GM19193 (cell line): ENCODE results near the gene SNPH.

Experiments
- POLR2A ChIP-seq: IDR thresholded peaks from 4 replicates; pipeline ENCODE4 v1.6.1; 2011; ENCODE audit not compliant: insufficient read depth, insufficient read length; ENCODE audit errors: extremely low read depth

Gene SNPH

DNA sequence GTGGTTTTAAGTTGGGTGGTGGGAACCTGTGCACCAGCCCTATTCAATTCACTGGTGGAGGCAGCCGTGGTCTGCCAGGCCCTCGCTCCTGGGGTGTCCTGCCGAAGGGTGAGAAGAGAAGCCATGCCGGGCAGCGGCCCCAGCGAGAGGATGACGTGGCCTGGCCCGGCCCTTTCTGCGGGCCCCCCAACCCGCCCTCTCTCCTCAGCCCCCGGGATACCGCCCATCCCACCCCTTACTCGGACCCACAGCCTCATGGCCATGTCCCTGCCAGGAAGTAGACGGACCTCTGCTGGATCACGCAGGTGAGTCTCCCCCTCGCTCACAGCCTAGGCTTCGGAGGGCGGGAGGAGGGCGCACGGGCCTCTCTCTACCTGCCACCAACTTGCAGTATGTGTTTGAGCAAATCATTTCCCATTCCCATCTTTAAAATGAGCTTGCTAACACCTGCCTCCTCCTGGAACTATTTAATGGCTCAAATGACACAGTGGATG lies 30.1 kb downstream of the SNPH start:
- no peak for TF ChIP-seq POLR2A

DNA sequence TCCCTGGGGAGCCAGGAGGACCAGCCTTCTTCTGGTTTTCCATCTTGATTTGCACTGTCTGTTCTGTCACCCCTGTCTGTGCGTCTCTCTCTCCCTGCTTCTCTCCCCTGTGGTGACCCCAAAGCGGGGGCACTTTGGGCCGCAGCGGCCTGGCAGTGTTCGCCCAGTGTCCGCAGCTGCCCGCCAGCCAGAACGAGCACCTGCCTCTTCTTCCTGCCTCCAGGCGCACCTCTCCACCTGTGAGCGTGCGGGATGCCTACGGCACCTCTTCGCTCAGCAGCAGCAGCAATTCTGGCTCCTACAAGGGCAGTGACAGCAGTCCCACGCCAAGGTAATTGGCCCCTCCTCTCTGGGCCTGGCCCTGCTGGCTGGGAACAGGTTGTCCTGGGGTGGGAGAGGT lies 30.8 kb downstream of the SNPH start:
- TF ChIP-seq POLR2A = no peak

DNA sequence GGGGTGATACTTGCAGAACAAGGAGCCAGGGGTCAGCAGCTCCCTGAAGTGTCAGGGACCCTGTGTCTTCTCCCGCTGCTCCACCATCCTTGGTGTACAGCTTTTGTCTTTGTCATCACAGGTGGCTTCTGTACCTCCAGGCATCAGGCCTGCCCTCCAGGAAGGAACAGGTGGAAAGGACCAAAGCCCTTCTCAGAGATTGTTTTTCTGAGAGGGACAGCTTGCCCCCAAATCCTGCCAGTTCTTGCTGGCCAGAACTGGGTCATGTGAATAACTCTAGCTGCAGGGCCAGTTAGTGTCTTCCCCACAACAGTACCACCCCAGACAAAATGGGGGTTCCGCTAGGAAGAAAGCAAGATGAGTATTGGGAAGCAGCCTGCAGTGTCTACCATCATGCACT lies 31.4 kb downstream of the SNPH start:
- no peak for TF ChIP-seq POLR2A

DNA sequence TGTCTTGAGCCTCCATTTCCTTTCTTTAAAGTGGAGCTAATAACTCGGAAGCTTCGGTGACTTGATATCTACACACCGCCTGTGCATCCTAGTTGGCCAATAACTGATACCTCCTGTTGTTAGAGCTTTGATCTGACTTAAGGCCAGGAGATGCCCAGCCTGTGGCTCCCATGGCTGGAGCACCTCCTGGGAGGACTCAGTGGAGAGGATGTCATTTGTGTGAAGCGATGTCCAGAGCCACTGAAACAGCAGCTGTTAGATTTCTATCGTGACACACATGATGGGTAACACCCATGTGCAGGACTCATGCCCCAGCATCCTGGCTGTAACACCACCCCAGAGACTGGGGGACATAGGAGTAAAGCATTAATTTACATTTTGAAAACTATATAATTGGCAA lies 32.1 kb downstream of the SNPH start:
- no peak for TF ChIP-seq POLR2A

DNA sequence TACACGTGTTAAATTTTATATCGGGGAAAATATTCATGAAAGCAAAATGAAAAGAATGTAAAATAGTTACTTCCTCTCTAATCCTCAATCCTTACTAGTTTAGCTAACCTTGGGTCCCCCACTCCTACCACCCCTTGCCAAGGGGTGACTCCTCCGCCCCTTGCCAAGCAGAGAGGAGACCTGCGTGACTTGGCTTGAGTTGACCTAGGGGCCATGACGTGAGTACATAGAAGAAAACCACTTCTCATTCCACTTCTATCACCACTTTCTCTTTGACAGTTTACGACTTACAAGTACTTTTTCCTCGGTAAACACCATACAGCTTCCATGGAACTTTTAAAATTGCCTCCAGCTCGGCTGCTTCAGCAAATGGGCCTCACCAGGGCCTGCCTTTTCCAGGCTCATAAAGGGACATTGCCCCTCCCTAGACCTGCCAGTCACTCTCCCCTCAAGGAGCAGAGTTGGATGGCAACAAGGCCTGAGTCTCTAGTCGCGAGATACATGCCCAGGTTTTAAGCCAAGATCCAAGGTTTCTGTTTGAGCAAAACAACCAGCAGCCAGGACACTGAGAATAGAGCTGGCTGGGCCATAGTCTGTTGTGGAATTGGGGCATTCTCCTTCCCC lies 32.9 kb downstream of the SNPH start:
- no peak for TF ChIP-seq POLR2A

DNA sequence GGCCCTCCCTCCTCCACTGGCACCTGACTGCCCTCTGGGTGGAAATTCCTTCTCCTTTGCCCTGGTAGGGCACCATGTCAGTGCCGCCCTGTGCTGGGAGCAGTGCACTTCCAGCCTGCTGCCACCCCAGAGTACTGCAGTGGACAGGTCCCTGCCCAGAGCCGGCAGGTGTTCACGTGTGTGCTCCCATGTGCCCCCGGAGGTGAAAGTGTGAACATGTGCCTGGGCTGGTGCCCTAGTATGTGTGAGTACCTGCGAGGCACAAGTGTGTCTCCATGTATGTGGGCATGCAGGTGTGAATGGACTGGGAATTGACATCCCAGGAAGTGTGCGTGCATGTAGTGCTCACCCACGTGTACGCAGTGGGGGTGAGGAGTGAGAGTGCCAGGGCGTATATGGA lies 33.4 kb downstream of the SNPH start:
- TF ChIP-seq POLR2A = no peak

DNA sequence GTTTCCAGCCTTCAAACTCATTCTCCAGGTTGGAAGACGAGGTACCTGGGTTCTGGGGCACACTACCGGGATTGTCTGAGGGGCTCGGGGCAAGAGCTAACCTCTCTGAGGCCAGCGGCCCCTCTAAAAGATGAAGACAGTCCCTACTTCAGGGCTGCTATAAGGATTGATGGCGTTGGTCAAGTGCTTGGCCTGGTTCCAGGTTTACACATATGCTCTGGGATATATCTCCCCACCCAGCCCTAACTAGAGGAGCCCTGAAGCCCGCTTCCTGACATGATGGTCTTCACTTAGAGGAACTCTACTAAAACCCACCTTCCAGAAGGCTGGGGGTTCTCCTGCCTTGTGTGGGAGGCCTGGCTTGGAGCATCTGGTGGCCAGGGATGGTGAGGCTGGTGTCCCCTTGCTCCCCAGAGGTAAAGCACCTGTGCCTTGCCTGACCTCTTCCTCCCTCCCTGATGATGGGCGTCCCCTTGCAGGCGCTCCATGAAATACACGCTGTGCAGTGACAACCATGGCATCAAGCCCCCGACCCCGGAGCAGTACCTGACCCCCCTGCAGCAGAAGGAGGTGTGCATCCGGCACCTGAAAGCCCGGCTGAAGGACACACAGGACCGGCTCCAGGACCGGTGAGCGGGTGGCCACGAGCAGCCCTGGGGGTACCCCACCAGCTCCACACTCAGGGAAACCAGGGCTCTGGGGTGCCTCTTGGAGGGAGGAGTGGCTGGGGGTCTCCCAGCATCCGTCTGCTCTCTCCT lies 34.2 kb downstream of the SNPH start:
- TF ChIP-seq POLR2A = no peak

DNA sequence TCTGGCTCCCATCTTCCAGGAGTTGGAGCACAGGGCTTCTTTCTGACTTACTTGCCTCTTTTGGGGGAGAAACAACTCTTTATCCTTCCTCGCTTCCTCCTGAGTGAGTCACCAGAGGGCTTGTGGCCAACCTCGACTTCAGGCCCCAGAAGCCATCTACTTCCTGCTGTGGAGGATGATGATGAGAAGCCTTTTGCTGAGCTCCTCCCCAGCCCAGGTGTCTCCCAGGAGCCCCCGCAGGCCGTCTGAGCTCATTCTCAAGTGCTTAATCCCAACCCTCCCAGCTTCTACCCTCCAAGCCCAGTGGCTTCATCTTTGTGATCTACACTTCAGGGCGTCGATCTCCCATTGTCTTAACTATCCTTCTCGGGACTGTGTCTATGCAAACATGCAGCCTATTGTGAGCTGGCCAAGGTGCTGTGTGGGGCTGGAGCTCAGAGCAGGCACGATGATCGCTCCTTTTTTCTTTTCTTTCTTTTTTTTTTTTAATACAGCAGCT lies 35.0 kb downstream of the SNPH start:
- no peak for TF ChIP-seq POLR2A

DNA sequence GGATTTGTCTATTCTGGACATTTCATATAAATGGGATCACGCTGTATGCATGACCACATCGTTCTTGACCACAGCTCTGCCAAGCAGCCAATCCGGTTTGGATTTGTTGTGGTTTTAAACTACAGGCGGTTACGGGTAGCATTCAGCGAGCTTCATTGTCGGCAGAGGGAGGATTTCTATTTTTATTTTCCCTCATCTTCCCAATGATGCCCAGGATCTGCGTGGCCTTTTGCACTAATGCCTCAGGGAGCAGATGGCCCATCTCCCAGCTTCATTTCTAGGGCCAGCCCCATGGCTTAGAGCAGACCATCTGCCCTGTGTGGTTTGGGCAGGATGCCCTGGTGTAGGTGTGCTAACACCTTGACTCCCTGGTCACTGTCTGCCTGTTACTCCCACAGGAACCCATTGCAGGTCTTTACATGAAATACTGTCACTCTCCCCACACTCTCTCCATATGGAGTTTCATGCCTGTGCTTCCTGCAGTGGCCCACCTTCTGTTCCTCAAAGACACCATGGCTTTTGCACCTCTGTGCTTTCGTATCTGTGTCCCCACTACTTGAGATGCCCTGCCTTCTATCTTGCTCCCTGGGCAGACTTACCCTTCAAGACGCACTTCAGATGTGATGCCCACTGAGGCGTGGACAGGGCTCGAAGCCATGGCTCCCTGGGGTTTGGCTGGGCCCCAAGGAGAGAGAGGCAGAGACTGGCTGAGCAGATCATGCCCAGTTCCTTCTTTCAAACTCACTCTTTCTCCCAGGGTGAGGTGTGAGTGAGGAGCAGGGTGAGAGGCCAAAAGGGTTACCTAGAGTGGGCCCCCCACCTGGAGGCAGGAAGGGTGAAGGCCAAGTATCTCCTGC lies 36.8 kb downstream of the SNPH start:
- no peak for TF ChIP-seq POLR2A

DNA sequence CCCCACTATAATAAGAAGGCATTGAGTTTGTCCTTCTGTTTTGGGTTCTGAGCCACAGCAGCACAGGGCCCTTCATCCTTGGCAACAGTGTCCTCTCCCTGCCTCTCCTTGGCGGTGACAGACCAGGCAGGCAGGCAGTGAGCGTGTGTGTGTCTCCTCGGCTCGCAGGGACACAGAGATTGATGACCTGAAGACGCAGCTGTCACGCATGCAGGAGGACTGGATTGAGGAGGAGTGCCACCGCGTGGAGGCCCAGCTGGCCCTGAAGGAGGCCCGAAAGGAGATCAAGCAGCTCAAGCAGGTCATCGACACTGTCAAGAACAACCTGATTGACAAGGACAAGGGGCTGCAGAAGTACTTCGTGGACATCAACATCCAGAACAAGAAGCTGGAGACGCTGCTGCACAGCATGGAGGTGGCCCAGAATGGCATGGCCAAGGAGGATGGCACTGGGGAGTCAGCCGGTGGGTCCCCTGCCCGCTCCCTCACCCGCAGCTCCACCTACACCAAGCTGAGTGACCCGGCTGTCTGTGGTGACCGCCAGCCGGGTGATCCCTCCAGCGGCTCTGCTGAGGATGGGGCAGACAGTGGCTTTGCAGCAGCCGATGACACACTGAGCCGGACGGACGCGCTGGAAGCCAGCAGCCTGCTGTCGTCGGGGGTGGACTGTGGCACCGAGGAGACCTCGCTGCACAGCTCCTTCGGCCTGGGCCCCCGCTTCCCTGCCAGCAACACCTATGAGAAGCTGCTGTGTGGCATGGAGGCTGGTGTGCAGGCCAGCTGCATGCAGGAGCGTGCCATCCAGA lies 38.8 kb downstream of the SNPH start:
- TF ChIP-seq POLR2A = no peak

DNA sequence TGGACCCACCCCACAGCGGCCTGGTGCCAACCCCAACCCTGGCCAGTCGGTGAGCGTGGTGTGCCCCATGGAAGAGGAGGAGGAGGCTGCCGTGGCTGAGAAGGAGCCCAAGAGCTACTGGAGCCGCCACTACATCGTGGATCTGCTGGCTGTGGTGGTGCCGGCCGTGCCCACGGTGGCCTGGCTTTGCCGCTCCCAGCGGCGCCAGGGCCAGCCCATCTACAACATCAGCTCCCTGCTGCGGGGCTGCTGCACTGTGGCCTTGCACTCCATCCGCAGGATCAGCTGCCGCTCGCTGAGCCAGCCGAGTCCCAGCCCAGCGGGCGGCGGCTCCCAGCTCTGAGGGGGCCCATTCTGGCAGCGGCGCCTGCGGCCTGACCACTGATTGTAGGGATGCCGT lies 39.6 kb downstream of the SNPH start:
- TF ChIP-seq POLR2A = no peak

DNA sequence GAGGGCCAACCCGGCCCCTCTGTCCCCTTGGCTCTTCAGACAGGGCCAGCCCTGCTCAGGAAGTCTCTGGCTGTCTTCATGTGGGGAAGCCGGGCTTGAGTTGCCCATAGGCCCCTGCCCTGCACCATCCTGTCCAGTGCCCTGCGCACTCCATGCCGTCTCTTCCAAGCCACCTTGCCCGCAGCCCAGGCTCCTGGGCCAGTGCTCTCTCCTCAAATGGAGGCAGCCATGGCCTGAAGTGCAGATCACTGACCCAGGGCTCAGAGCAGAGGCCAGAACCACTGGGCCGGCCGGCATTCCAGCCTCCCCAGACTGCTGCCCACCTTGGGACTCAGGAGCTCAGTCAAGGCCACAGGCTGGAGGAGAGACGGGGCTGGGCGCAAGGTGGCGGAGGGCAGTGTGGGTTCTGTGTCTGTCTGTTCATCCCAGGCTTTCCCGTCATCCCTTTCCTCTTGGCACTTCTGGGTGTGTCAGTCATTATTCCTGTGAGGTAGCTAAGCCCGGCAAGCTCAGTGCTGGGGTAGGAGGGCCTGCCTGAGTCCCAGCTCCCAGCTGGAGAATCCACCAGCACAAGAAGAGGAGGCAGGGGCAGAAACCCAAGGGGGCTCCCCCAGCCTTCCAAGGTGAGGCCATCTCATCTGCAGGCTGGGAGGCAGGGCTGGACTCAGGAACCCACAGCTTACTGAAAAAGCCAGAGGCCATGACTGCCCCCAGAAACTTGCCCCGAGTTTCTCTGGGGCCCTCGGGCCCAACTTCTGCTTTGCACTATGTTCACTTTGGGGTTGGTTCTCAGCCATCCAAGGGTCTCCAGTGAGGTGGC lies 40.4 kb downstream of the SNPH start:
- TF ChIP-seq POLR2A = no peak

DNA sequence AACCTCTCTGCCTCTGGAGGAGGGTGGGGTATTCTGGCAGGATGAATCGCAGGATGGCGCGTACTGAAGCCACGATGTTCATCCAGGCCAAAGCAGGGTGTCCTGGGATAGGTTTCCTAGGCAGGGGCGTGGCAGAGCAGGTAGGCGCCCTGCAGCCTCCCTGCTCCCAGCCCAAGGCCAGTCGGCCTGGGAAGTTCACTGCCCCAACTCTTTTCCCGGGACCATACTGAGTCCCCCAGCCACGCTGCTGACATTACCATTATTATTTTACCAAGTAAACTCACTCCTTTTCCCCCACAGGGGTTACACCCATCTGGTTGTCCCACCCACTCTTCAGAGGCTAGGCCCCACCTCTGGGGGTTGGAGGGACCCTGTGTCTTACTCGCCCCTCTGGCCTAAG lies 41.1 kb downstream of the SNPH start:
- TF ChIP-seq POLR2A = no peak

DNA sequence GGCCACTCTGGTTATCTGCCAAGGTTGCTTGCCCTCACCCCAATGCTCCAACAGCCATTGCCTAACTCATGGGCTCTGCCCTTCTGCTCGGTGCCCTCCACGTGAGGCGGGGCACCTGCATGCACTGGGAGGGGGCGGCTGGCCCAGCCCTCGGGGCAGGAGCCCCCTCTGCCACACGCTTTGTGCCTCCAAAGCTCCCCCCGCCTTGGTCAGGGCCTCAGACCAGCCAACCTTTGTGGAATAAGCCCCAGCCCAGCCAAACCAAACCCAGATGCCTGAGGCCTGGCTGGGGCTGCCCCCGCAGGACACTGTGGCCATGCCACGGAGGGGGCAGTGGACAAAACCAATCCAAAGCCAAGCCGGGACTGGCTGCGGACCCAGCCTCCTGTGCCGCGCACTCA lies 41.5 kb downstream of the SNPH start:
- no peak for TF ChIP-seq POLR2A
